GM23338 (cell line): ENCODE measurements around the gene CNOT1. TPM values are rescaled to one million over a fixed set of nuclear protein-coding genes. Genes with fewer than 3 reads are reported as not detected.

Experiments used
- ATAC-seq: fragments of 200-7000 bp; cut with Tn5 transposase; 3 replicates; pipeline ENCODE4 v1.9.1; 2020
- DNase-seq: peaks from one replicate; pipeline ENCODE4 v3.0.0-alpha.2; 2015; ENCODE audit warnings: low spot score
- H2AFZ ChIP-seq: fragments of 200-600 bp; sonication (generic); 2 replicates; pipeline ENCODE4 v1.8.0; 2016; ENCODE audit warnings: antibody characterized with exemption, mild to moderate bottlenecking, moderate library complexity
- H3F3A ChIP-seq: fragments of 200-600 bp; sonication (generic); replicated peaks from 2 replicates; pipeline ENCODE4 v1.8.0; 2017; ENCODE audit warnings: antibody characterized with exemption, mixed run types, low read depth
- H3K27ac ChIP-seq: fragments of 200-600 bp; sonication (generic); 2 replicates; pipeline ENCODE4 v1.6.1; 2016; ENCODE audit warnings: low read depth
- H3K27me3 ChIP-seq: fragments of 200-600 bp; sonication (generic); 2 replicates; pipeline ENCODE4 v1.8.0; 2016; ENCODE audit warnings: mild to moderate bottlenecking, mixed run types, moderate library complexity; ENCODE audit not compliant: insufficient read depth
- H3K36me3 ChIP-seq: fragments of 200-600 bp; sonication (generic); 2 replicates; pipeline ENCODE4 v1.8.0; 2016; ENCODE audit warnings: mild to moderate bottlenecking; ENCODE audit not compliant: insufficient read depth
- H3K4me1 ChIP-seq: fragments of 200-600 bp; sonication (generic); 2 replicates; pipeline ENCODE4 v1.8.0; 2016; ENCODE audit warnings: mild to moderate bottlenecking, moderate library complexity; ENCODE audit not compliant: insufficient read depth
- H3K4me2 ChIP-seq: fragments of 200-600 bp; sonication (generic); 2 replicates; pipeline ENCODE4 v1.7.1; 2017; ENCODE audit warnings: mixed run types
- H3K4me3 ChIP-seq: fragments of 200-600 bp; sonication (generic); 2 replicates; pipeline ENCODE4 v1.6.1; 2016; ENCODE audit warnings: mixed run types
- H3K79me2 ChIP-seq: fragments of 200-600 bp; sonication (generic); replicated peaks from 2 replicates; pipeline ENCODE4 v1.8.0; 2017; ENCODE audit warnings: mild to moderate bottlenecking; ENCODE audit not compliant: insufficient read depth
- H3K9me2 ChIP-seq: fragments of 200-600 bp; sonication (generic); 2 replicates; pipeline ENCODE4 v1.8.0; 2017; ENCODE audit not compliant: insufficient read depth
- H4K20me1 ChIP-seq: fragments of 200-600 bp; sonication (generic); replicated peaks from 2 replicates; pipeline ENCODE4 v1.8.0; 2017; ENCODE audit warnings: mild to moderate bottlenecking; ENCODE audit not compliant: insufficient read depth
- H3K27ac Mint-ChIP-seq: 2 replicates; pipeline ENCODE4 v1.8.0; 2020; ENCODE audit warnings: inconsistent platforms, mild to moderate bottlenecking, moderate library complexity, mixed read lengths
- H3K27me3 Mint-ChIP-seq: 3 replicates; pipeline ENCODE4 v1.8.0; 2022; ENCODE audit warnings: low read depth, mild to moderate bottlenecking, moderate library complexity, mixed read lengths, inconsistent platforms; ENCODE audit not compliant: insufficient read depth, poor library complexity
- H3K36me3 Mint-ChIP-seq: 3 replicates; pipeline ENCODE4 v1.8.0; 2021; ENCODE audit warnings: low read depth, mild to moderate bottlenecking, inconsistent platforms, moderate library complexity, mixed read lengths
- H3K4me1 Mint-ChIP-seq: 3 replicates; pipeline ENCODE4 v1.8.0; 2020; ENCODE audit warnings: mild to moderate bottlenecking, inconsistent platforms, mixed read lengths
- H3K4me3 Mint-ChIP-seq: 3 replicates; pipeline ENCODE4 v1.8.0; 2021; ENCODE audit warnings: moderate library complexity, mild to moderate bottlenecking, inconsistent platforms, mixed read lengths
- H3K9me3 Mint-ChIP-seq: 3 replicates; pipeline ENCODE4 v1.8.0; 2020; ENCODE audit warnings: moderate library complexity, mild to moderate bottlenecking, inconsistent platforms, mixed read lengths
- CREB1 ChIP-seq: fragments of 250-450 bp; sonication (Bioruptor Pico); IDR thresholded peaks from 2 replicates; pipeline ENCODE4 v1.5.0; 2020; ENCODE audit warnings: low read depth, mild to moderate bottlenecking, moderate library complexity
- CTCF ChIP-seq, 2 experiments: fragments of 200-600 bp in 1 of 2; sonication (generic) in 1 of 2; conservative IDR thresholded peaks; 2 replicates each; pipeline versions ENCODE4 v1.5.1 to v1.6.1; 2016 to 2017; ENCODE audit warnings: antibody characterized with exemption in 2 of 2, low read depth in 2 of 2, mild to moderate bottlenecking in 2 of 2, moderate library complexity in 1 of 2
- ETS1 ChIP-seq: IDR thresholded peaks from 2 replicates; pipeline ENCODE4 v1.6.1; 2016; ENCODE audit warnings: antibody characterized with exemption
- EZH2 ChIP-seq: fragments of 200-600 bp; sonication (generic); IDR thresholded peaks from one replicate; pipeline ENCODE4 v1.8.0; 2017; ENCODE audit warnings: antibody characterized with exemption, mild to moderate bottlenecking, low read depth; ENCODE audit not compliant: unreplicated experiment
- EZH2phosphoT487 ChIP-seq: fragments of 200-600 bp; sonication (generic); IDR thresholded peaks from one replicate; pipeline ENCODE4 v1.8.1; 2018; ENCODE audit warnings: antibody characterized with exemption; ENCODE audit not compliant: unreplicated experiment
- NANOG ChIP-seq: IDR thresholded peaks from 2 replicates; pipeline ENCODE4 v1.6.1; 2016; ENCODE audit warnings: antibody characterized with exemption, borderline replicate concordance
- REST ChIP-seq: IDR thresholded peaks from one replicate; pipeline ENCODE4 v1.6.1; 2018; ENCODE audit warnings: antibody characterized with exemption; ENCODE audit not compliant: unreplicated experiment
- STAT1 ChIP-seq: IDR thresholded peaks from one replicate; pipeline ENCODE4 v1.6.1; 2016; ENCODE audit warnings: antibody characterized with exemption; ENCODE audit not compliant: unreplicated experiment
- ZNF331 ChIP-seq: fragments of 250-450 bp; sonication (Bioruptor Pico); IDR thresholded peaks from 2 replicates; pipeline ENCODE4 v1.5.0; 2020; ENCODE audit warnings: low read depth, mild to moderate bottlenecking, moderate library complexity
- ZNF462 ChIP-seq: fragments of 250-450 bp; sonication (Bioruptor Pico); IDR thresholded peaks from 2 replicates; pipeline ENCODE4 v1.5.0; 2020; ENCODE audit warnings: mild to moderate bottlenecking, moderate library complexity
- polyA plus RNA-seq: library from polyadenylated mRNA; unstranded; fragments of >200 nt; fragmentation: Nextera tagmentation; extraction: Ambion mirVana; gene quantifications from 2 replicates; pipeline ENCODE4 v1.2.1, GENCODE V29; 2016
- total RNA-seq: library from RNA; depleted of rRNA; stranded (reverse); fragments of >200 nt; shearing (Covaris generic); gene quantifications from 2 replicates; pipeline ENCODE4 v1.2.3, GENCODE V29; 2014

The CNOT1 gene
- total and polyA plus RNA-seq, 2 experiments from 2014 or later = 59.2 to 298 TPM

- TF ChIP-seq ZNF331 (CRISPR knock-in tag) (no peak), CREB1 (no peak), EZH2 (no peak), NANOG (no peak), REST (no peak), ETS1 (no peak), CTCF (conservative IDR thresholded peaks at IDR 0.05; ENCODE audit: low read depth in 2 of 2) (no peak), EZH2phosphoT487 (no peak)
Measured at GRCh38 chr16:58478427-58478826, 151.2 kb downstream of the CNOT1 start (continued).

GRCh38 chr16:58476791-58477190 is 152.8 kb downstream of the CNOT1 start:
- peaks cover 4% of the 10 kb centered on the region for H3K27me3 Mint-ChIP-seq
- no peaks in the 10 kb centered on the region for H3K27me3 ChIP-seq
- DNase-seq (no peak), ATAC-seq (no peak)
- H4K20me1 ChIP-seq = no peaks in the 10 kb centered on the region
- no peak overlapping the region for H3K27ac ChIP-seq
- H3K4me1 Mint-ChIP-seq = peaks cover 10% of the 10 kb centered on the region
- TF ChIP-seq ZNF462 (CRISPR knock-in tag) (no peak), STAT1 (no peak)
- H3K79me2 ChIP-seq = no peaks in the 10 kb centered on the region
- no peaks in the 10 kb centered on the region for H3F3A ChIP-seq
- no peak overlapping the region for H3K27ac Mint-ChIP-seq
- no peak overlapping the region for H2AFZ ChIP-seq
- H3K4me1 ChIP-seq = peaks cover 12% of the 10 kb centered on the region
- H3K4me2 ChIP-seq = no peak overlapping the region
- no peaks in the 10 kb centered on the region for H3K9me3 Mint-ChIP-seq
- no peak overlapping the region for H3K4me3 ChIP-seq
- no peaks in the 10 kb centered on the region for H3K9me2 ChIP-seq
- H3K4me3 Mint-ChIP-seq = no peak overlapping the region
- no peaks in the 10 kb centered on the region for H3K36me3 ChIP-seq
- H3K36me3 Mint-ChIP-seq = no peaks in the 10 kb centered on the region
